Lower leg skin (tissue), 3 donors: ENCODE data around the gene SLC5A10.

Source experiments
- CTCF ChIP-seq, 3 donors: fragments of 450-650 bp; IDR thresholded peaks; one replicate each; pipeline ENCODE4 v1.5.1; 2016; ENCODE audit warnings: antibody characterized with exemption in 3 of 3, mild to moderate bottlenecking in 3 of 3, moderate library complexity in 2 of 3
- POLR2A ChIP-seq, 2 donors: fragments of 450-650 bp; IDR thresholded peaks; one replicate each; pipeline ENCODE4 v1.6.1; 2016 to 2017; ENCODE audit warnings: antibody characterized with exemption in 2 of 2, mild to moderate bottlenecking in 1 of 2, moderate library complexity in 1 of 2

- TF ChIP-seq CTCF (IDR thresholded peaks at IDR 0.05), result no peak
- TF ChIP-seq POLR2A (IDR thresholded peaks at IDR 0.05), result no peak
Measured at GRCh38 chr17:19018600-19018950, 66.6 kb downstream of the SLC5A10 start.
